HG03342 (cell line): Measurements from ENCODE around the gene JCHAIN.
"Not testable (repeated sequence)": the region's sequence is repeated elsewhere in the genome, so short reads cannot be mapped to it uniquely, and the experiment has no call there.

Source experiments
- ATAC-seq: cut with Tn5 transposase; IDR thresholded peaks from one replicate; pipeline ENCODE4 v1.9.1; 2021; ENCODE audit warnings: mild to moderate bottlenecking, moderate library complexity; ENCODE audit not compliant: unreplicated experiment

Gene JCHAIN

DNA sequence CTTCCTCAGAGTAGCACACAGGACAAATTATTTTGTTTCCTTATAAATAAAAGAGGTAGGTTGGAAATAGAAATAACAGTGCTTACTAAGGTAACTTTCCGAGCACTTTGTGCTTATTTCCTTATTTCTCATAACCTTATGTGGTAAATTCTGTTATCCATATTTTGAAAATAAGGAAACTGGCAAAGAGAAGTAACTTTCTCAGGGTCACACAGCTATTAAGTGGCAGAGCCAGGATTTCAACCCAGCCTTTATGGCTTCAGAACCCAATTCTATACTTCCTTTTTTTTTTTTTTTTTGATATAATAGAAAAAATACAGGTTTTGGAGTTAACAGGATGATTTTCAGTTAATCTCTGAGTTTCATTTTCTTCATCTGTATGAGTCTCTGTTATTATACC is 25.4 kb upstream of the JCHAIN start:
- no peak for ATAC-seq

DNA sequence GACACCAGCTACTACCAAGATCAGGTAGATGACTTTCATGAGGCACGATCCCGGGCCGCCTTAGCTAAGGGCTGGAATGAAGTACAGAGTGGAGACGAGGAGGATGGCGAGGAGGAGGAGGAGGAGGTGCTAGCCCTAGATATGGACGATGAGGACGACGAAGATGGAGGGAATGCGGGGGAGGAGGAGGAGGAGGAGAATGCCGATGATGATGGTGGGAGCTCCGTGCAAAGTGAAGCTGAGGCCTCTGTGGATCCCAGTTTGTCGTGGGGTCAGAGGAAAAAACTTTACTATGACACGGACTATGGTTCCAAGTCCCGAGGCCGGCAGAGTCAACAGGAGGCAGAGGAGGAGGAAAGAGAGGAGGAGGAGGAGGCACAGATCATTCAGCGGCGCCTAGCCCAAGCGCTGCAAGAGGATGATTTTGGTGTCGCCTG is 22.5 kb upstream of the JCHAIN start:
- ATAC-seq, result no peak

- ATAC-seq, result peak; percentile 95
These were observed 21.8 kb upstream of the JCHAIN start, which contains the start of gene UTP3 for GRCh38 chr4:70687821-70688794. Gene UTP3, plus strand, starts transcription at chr4:70688532. Its CDS starts 146 bp downstream, at chr4:70688678.

- peak; percentile 7 for ATAC-seq
These were observed 21.1 kb upstream of the JCHAIN start for GRCh38 chr4:70687392-70687791.

- ATAC-seq, result not testable (repeated sequence)
These were observed 15.8 kb upstream of the JCHAIN start for GRCh38 chr4:70682142-70682541.

GRCh38 chr4:70681704-70682103 is 15.4 kb upstream of the JCHAIN start:
- peak; percentile 51 for ATAC-seq

DNA sequence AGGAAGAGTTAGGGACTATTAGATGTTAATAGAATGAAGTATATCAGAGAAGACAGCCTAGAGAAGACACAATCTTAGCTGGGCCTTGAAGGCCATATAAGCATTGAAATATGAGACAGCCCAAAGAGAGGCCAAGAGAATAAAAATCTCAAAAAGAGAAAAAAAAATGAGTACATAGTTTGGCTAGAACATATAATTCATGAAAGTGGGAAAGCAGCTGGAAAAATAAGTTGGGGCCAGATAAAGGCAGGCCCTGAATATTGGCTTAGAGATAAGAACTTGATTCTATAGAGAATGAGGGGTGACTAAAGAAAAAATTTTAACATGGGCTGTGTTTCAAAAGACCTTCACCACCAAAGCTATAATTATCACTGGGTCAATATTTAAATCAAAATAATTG is 14.6 kb upstream of the JCHAIN start:
- ATAC-seq, result no peak

DNA sequence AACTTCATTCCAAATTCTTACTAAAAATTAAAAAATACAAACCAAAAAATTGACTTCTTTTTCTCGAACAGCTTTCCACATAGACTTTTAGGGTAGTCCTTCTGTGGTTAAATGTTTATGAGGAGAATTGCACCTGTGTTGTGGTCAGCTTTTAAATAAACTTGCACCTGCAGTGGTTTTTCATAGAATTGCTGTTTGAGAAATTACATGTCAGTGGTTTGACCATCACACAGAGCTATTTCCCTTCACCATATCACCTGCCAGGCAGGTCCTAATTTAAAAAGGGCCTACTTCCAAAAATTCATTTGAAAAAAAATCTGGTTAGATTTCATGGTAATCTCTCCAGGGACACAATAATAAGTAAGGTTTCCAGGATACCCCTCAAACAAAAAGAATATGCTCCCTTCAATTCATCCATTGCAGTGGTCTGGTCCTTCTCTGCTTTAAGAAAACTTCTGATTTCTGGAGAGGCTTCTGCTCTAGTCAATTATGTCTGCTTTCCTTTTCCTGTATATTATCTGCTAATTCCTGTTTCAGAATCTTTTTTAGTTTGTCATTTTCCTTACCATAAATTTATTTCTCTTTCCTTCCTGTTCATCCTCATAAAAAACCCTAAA is 12.2 kb upstream of the JCHAIN start:
- ATAC-seq, result peak; percentile 66

DNA sequence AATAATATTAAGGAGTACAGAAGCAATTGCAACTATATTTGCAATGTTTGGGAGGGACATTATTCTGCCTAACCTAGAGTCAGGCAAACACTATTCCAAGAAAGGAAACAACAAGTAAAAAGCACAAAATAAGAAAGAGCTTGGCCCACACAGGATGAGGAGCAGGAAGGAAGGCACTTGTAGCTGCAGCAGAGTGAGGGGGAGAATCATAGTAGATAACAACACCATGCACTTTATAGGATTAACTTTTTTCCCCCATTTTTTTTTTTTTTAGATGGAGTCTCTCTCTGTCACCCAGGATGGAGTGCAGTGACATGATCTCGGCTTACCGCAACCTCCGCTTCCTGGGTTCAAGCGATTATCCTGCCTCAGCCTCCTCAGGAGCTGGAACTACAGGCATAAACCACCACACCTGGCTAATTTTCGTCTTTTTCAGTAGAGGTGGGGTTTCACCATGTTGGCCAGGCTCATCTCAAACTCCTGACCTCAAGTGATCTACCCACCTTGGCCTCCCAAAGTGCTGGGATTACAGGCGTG is 10.3 kb upstream of the JCHAIN start:
- ATAC-seq, result no peak

DNA sequence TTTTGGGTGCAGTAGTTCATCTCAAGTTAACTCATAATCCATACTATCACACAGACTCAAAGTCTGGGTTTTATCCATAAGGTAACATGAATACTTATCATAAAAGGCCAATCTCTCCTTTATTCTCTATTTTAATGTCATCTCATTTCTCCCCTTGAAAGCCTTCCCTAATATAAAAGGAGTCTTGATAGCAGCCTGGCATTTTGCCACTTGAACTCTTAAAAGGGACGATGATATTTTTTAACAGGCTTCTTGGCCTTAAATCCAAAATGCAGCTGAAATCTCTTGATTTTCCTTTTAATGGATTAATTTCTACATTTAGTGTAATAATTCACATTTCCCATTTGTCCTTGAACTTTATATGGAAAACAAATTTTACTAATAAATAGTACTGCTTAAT is 8.4 kb upstream of the JCHAIN start:
- no peak for ATAC-seq

DNA sequence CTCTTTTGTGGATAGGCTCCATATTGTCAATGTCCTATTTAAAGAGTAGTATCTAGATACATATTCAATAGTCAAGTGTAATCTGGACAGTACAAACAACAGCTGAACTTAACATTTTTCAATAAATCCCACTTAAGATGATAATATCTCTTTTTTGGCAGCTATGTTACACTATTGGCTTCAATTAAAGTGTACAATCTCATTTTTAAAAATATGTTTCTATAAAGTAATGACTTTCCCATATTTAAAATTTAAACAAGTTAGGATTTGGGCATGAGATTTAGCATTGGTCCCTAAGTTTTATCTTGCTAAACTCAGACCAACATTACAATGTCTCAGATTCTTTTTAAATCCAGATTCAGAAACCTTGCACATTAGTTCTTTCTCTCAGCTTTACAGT is 7.9 kb upstream of the JCHAIN start:
- ATAC-seq, result no peak

DNA sequence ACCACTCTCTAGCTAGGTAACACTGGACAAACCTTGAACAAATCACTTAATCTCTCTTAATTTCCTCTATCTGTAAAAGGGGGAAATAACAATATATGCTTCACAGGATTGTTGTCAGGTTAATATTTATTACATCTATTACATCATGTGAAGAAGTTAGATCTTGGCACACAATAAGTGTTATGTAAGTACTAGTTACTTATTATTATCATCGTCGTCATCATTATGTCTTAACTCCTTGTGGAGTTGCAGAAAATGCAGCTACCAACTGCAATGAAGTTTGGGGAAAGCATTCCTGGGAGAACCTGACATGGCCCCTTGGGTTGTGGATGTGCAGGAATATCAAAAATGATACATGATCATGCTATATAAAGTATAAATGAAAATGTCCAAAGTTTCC is 4.8 kb upstream of the JCHAIN start:
- no peak for ATAC-seq

DNA sequence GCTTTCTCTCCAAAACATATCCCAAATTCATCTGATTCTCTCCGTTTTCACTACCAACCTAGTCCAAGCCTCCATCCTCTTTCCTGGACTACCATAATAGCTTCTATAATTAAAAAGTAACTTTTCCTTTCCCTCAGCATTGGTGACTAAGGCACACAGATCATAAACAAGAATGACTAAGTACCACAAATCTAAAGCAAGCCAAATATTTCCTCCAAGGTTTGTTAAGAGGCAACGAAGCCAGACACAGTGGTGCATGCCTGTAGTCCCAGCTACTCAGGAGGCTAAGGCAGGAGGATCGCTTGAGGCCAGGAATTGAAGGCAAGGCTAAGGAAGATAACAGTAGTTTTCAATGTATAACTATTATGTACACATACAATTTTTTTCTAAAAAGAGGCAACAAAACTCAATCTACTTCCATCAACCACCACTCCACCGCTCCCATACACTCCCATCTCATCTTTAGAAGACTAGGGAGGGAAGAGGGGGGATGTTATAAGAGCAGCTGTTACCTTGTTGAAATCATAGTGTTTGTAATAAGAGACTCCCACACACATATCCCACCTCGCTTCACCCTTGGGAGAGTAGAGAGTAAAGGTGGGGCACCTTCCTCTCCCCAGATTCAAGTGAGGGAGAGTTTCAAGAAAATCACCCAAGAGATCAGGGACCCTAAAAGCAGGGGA is 4.2 kb upstream of the JCHAIN start:
- ATAC-seq, result no peak

GRCh38 chr4:70667740-70668535 is 1.6 kb upstream of the JCHAIN start:
- ATAC-seq, result no peak

GRCh38 chr4:70661309-70661922 is 4.9 kb downstream of the JCHAIN start:
- ATAC-seq, result peak; percentile 71

DNA sequence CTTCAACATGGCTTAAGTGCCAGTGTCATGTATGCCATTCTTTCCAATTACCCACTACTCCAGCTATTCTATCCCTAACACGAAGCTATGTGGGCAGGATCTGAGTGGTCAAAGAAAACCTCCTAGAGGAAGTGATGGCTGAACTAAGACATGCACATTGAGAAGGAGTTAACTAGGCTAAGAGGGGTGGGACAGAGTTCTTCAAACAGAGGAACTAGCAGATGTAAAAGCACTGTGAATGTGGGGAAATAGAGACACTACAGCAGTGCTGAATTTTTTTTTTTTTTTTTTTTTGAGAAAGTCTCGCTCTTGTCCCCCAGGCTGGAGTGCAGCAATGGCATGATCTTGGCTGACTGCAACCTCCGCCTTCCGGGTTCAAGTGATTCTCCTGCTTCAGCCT is 6.2 kb downstream of the JCHAIN start:
- no peak for ATAC-seq

GRCh38 chr4:70658418-70658817 is 7.9 kb downstream of the JCHAIN start:
- no peak for ATAC-seq

- ATAC-seq, result no peak
These were observed 9.0 kb downstream of the JCHAIN start for GRCh38 chr4:70657326-70657725.

DNA sequence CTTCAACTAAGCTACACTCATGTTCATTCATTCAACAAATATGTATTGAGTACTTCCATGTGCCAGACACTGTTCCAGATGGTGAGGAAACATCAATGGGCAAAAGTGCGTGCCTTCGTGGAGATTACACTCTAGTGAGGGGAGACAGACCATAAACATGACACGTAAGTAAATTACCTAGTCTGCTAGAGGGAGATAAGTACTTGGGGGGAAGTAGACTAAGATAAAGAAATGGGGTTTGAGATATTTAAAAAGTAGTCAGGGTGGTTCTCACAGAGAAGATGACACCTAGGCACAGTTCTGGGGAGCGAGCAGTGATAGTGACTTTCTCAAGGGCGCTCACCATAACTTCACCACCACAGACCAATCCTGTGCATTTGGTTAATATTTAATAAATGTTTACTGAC is 11.7 kb downstream of the JCHAIN start:
- ATAC-seq, result no peak
